ENCODE measurements around the gene TAMM41.
A peak's percentile ranks its signal among the peaks of the same experiment; 100 is the strongest.
"Not testable (repeated sequence)": the region's sequence is repeated elsewhere in the genome, so short reads cannot be mapped to it uniquely, and the experiment has no call there.

TAMM41 gene

GRCh38 chr3:11771931-11772330, 74.8 kb downstream of the TAMM41 start:
- not testable (repeated sequence) for H3K9me3 Mint-ChIP-seq

GRCh38 chr3:11770477-11771391, 76.0 kb downstream of the TAMM41 start:
- ATAC-seq (replicated peaks; ENCODE audit: extremely low read depth, poor library complexity, severe bottlenecking) (peak; percentile 100), DNase-seq (ENCODE audit: low spot score in 2 of 2) (peak; percentile 35 to 73)
- Mint-ChIP-seq H3K9me3 (no peaks in the 10 kb centered on the region), H3K4me1 (peaks cover 19% of the 10 kb centered on the region), H3K36me3 (ENCODE audit: insufficient read depth) (no peaks in the 10 kb centered on the region), H3K27ac (ENCODE audit: low read depth) (peak overlapping the region; percentile 80), H3K27me3 (no peaks in the 10 kb centered on the region), H3K4me3 (peak overlapping the region; percentile 36)

More at GRCh38 chr3:11771931-11772330, 74.8 kb downstream of the TAMM41 start:
- not testable (repeated sequence) for H3K36me3 Mint-ChIP-seq (ENCODE audit: insufficient read depth); H3K4me3 Mint-ChIP-seq; DNase-seq (ENCODE audit: low spot score in 2 of 2); H3K27me3 Mint-ChIP-seq; ATAC-seq (replicated peaks; ENCODE audit: extremely low read depth, poor library complexity, severe bottlenecking)
- peaks cover 19% of the 10 kb centered on the region for H3K4me1 Mint-ChIP-seq
- peak overlapping the region; percentile 80 for H3K27ac Mint-ChIP-seq (ENCODE audit: low read depth)

GRCh38 chr3:11769704-11770476, 76.8 kb downstream of the TAMM41 start:
- DNase-seq (ENCODE audit: low spot score in 2 of 2) (no peak), ATAC-seq (replicated peaks; ENCODE audit: extremely low read depth, poor library complexity, severe bottlenecking) (no peak)
- peak overlapping the region; percentile 80 for H3K27ac Mint-ChIP-seq (ENCODE audit: low read depth)
- no peaks in the 10 kb centered on the region for H3K36me3 Mint-ChIP-seq (ENCODE audit: insufficient read depth)
- no peaks in the 10 kb centered on the region for H3K9me3 Mint-ChIP-seq
- H3K27me3 Mint-ChIP-seq = no peaks in the 10 kb centered on the region
- peaks cover 19% of the 10 kb centered on the region for H3K4me1 Mint-ChIP-seq
- H3K4me3 Mint-ChIP-seq = peak overlapping the region; percentile 36

- Mint-ChIP-seq H3K4me1 (peaks cover 19% of the 10 kb centered on the region), H3K4me3 (peak overlapping the region; percentile 7), H3K9me3 (no peaks in the 10 kb centered on the region), H3K27ac (ENCODE audit: low read depth) (no peak overlapping the region), H3K27me3 (no peaks in the 10 kb centered on the region), H3K36me3 (ENCODE audit: insufficient read depth) (no peaks in the 10 kb centered on the region)
- DNase-seq (ENCODE audit: low spot score in 2 of 2) = no peak
- no peak for ATAC-seq (replicated peaks; ENCODE audit: extremely low read depth, poor library complexity, severe bottlenecking)
These were observed 78.1 kb downstream of the TAMM41 start for GRCh38 chr3:11768604-11769003.

- H3K9me3 Mint-ChIP-seq = no peaks in the 10 kb centered on the region
- ATAC-seq (replicated peaks; ENCODE audit: extremely low read depth, poor library complexity, severe bottlenecking) (no peak), DNase-seq (ENCODE audit: low spot score in 2 of 2) (no peak)
- H3K4me3 Mint-ChIP-seq = no peak overlapping the region
- H3K27ac Mint-ChIP-seq (ENCODE audit: low read depth) = no peak overlapping the region
- no peaks in the 10 kb centered on the region for H3K36me3 Mint-ChIP-seq (ENCODE audit: insufficient read depth)
- H3K27me3 Mint-ChIP-seq = no peaks in the 10 kb centered on the region
- H3K4me1 Mint-ChIP-seq = peaks cover 4% of the 10 kb centered on the region
These were observed 81.7 kb downstream of the TAMM41 start for GRCh38 chr3:11764931-11765363.

- Mint-ChIP-seq H3K4me3 (no peak overlapping the region), H3K27ac (ENCODE audit: low read depth) (no peak overlapping the region), H3K27me3 (no peaks in the 10 kb centered on the region), H3K9me3 (no peaks in the 10 kb centered on the region), H3K36me3 (ENCODE audit: insufficient read depth) (no peaks in the 10 kb centered on the region), H3K4me1 (no peaks in the 10 kb centered on the region)
- DNase-seq (ENCODE audit: low spot score in 2 of 2) (no peak), ATAC-seq (replicated peaks; ENCODE audit: extremely low read depth, poor library complexity, severe bottlenecking) (no peak)
These were observed 86.7 kb downstream of the TAMM41 start for GRCh38 chr3:11759996-11760395.

GRCh38 chr3:11757929-11758328, 88.8 kb downstream of the TAMM41 start:
- ATAC-seq (replicated peaks; ENCODE audit: extremely low read depth, poor library complexity, severe bottlenecking) = no peak
- DNase-seq (ENCODE audit: low spot score in 2 of 2) = no peak
- no peak overlapping the region for H3K27ac Mint-ChIP-seq (ENCODE audit: low read depth)

GRCh38 chr3:11757441-11757875, 89.2 kb downstream of the TAMM41 start:
- no peak overlapping the region for H3K4me3 Mint-ChIP-seq
- ATAC-seq (replicated peaks; ENCODE audit: extremely low read depth, poor library complexity, severe bottlenecking) = no peak
- no peaks in the 10 kb centered on the region for H3K4me1 Mint-ChIP-seq
- no peaks in the 10 kb centered on the region for H3K27me3 Mint-ChIP-seq
- H3K27ac Mint-ChIP-seq (ENCODE audit: low read depth) = no peak overlapping the region
- DNase-seq (ENCODE audit: low spot score in 2 of 2) = no peak
- H3K9me3 Mint-ChIP-seq = no peaks in the 10 kb centered on the region
- no peaks in the 10 kb centered on the region for H3K36me3 Mint-ChIP-seq (ENCODE audit: insufficient read depth)

More at GRCh38 chr3:11757929-11758328, 88.8 kb downstream of the TAMM41 start:
- Mint-ChIP-seq H3K4me1 (no peaks in the 10 kb centered on the region), H3K9me3 (no peaks in the 10 kb centered on the region), H3K36me3 (ENCODE audit: insufficient read depth) (no peaks in the 10 kb centered on the region), H3K4me3 (no peak overlapping the region), H3K27me3 (no peaks in the 10 kb centered on the region)

GRCh38 chr3:11755276-11755675, 91.4 kb downstream of the TAMM41 start:
- no peak for ATAC-seq (replicated peaks; ENCODE audit: extremely low read depth, poor library complexity, severe bottlenecking)
- no peak overlapping the region for H3K4me3 Mint-ChIP-seq
- no peak overlapping the region for H3K27ac Mint-ChIP-seq (ENCODE audit: low read depth)
- H3K9me3 Mint-ChIP-seq = no peaks in the 10 kb centered on the region
- H3K4me1 Mint-ChIP-seq = no peaks in the 10 kb centered on the region
- H3K27me3 Mint-ChIP-seq = no peaks in the 10 kb centered on the region
- no peak for DNase-seq (ENCODE audit: low spot score in 2 of 2)
- no peaks in the 10 kb centered on the region for H3K36me3 Mint-ChIP-seq (ENCODE audit: insufficient read depth)

- H3K9me3 Mint-ChIP-seq; H3K36me3 Mint-ChIP-seq (ENCODE audit: insufficient read depth); H3K27ac Mint-ChIP-seq (ENCODE audit: low read depth); H3K27me3 Mint-ChIP-seq; DNase-seq (ENCODE audit: low spot score in 2 of 2); ATAC-seq (replicated peaks; ENCODE audit: extremely low read depth, poor library complexity, severe bottlenecking); H3K4me3 Mint-ChIP-seq; H3K4me1 Mint-ChIP-seq: not testable (repeated sequence)
These were observed 94.4 kb downstream of the TAMM41 start for GRCh38 chr3:11752254-11752653.

GRCh38 chr3:11748306-11748705, 98.4 kb downstream of the TAMM41 start:
- H3K4me3 Mint-ChIP-seq; H3K9me3 Mint-ChIP-seq; ATAC-seq (replicated peaks; ENCODE audit: extremely low read depth, poor library complexity, severe bottlenecking); H3K4me1 Mint-ChIP-seq; DNase-seq (ENCODE audit: low spot score in 2 of 2); H3K36me3 Mint-ChIP-seq (ENCODE audit: insufficient read depth); H3K27me3 Mint-ChIP-seq; H3K27ac Mint-ChIP-seq (ENCODE audit: low read depth): not testable (repeated sequence)

Measured in central memory CD8-positive, alpha-beta T cell (primary cell).